HepG2 (cell line): ENCODE data around the gene FANCE. TPM values are rescaled to one million over a fixed set of nuclear protein-coding genes. Genes with fewer than 3 reads are reported as not detected.

Source experiments
- ATF4 ChIP-seq, 2 experiments: fragments of 450-650 bp in 1 of 2; sonication (generic) in 1 of 2; formaldehyde crosslinking; IDR thresholded peaks; 2 replicates each; pipeline versions ENCODE4 v1.5.0 to v1.8.0; 2020 to 2022; ENCODE audit warnings: mild to moderate bottlenecking in 1 of 2, missing genetic modification reagents in 1 of 2
- KDM4B ChIP-seq: sonication (generic); formaldehyde crosslinking; IDR thresholded peaks from 2 replicates; pipeline ENCODE4 v1.4.0; 2020; ENCODE audit warnings: missing genetic modification reagents
- MAX ChIP-seq: IDR thresholded peaks from 2 replicates; pipeline ENCODE4 v1.6.1; 2012; ENCODE audit warnings: inconsistent platforms
- MTF2 ChIP-seq: sonication (generic); formaldehyde crosslinking; IDR thresholded peaks from 2 replicates; pipeline ENCODE4 v1.5.0; 2020; ENCODE audit warnings: missing genetic modification reagents, borderline replicate concordance
- MXI1 ChIP-seq: IDR thresholded peaks from 3 replicates; pipeline ENCODE4 v1.6.1; 2012; ENCODE audit warnings: low read depth, low read length, inconsistent platforms, borderline replicate concordance
- REPIN1 ChIP-seq: sonication (generic); formaldehyde crosslinking; IDR thresholded peaks from 2 replicates; pipeline ENCODE4 v1.8.0; 2022; ENCODE audit warnings: missing genetic modification reagents, low read depth, mild to moderate bottlenecking, borderline replicate concordance
- TFE3 ChIP-seq: IDR thresholded peaks from 2 replicates; pipeline ENCODE4 v1.6.1; 2016
- ZNF441 ChIP-seq: sonication (generic); formaldehyde crosslinking; IDR thresholded peaks from 2 replicates; pipeline ENCODE4 v1.7.0; 2021; ENCODE audit warnings: missing genetic modification reagents, borderline replicate concordance
- ZNF503 ChIP-seq: sonication (generic); formaldehyde crosslinking; IDR thresholded peaks from 2 replicates; pipeline ENCODE4 v1.4.0; 2020; ENCODE audit warnings: missing genetic modification reagents
- polyA plus RNA-seq, 8 experiments: library from polyadenylated mRNA; depleted of rRNA in 3 of 8; stranded (reverse) in 7 of 8; unstranded in 1 of 8; fragments of >200 nt; fragmentation: Illumina TruSeq in 4 of 8; extraction: Trizol in 4 of 8; gene quantifications; 2 replicates each; pipeline versions ENCODE4 v1.2.1 to v1.2.3, GENCODE V29; 2011 to 2016; ENCODE audit warnings: low read depth in 4 of 8, missing spikeins in 1 of 8, mixed read lengths in 1 of 8; ENCODE audit not compliant: insufficient read depth in 1 of 8
- total RNA-seq, 5 experiments: library from RNA; depleted of rRNA; stranded (reverse); fragments of >200 nt; fragmentation: Illumina TruSeq; extraction: Trizol; gene quantifications; 2 replicates each; pipeline ENCODE4 v1.2.3, GENCODE V29; 2016; ENCODE audit warnings: low read depth in 1 of 5

The FANCE gene
- total and polyA plus RNA-seq, 2 of the 13 experiments (the other 11 are each of a cell fraction or from before 2014, with no cell fraction given), result 7.1 to 11.2 TPM

- TF ChIP-seq ZNF503 (CRISPR knock-in tag), result no peak
- TF ChIP-seq ATF4 (CRISPR knock-in tag; IDR thresholded peaks at IDR 0.05), result no peak
- TF ChIP-seq MXI1, result no peak
- no peak for TF ChIP-seq MTF2 (CRISPR knock-in tag)
- no peak for TF ChIP-seq ZNF441 (CRISPR knock-in tag)
- no peak for TF ChIP-seq KDM4B
- TF ChIP-seq REPIN1 (CRISPR knock-in tag), result 0 out of 2 replicates have a peak, but pooled peaks have one; percentile 9
- TF ChIP-seq TFE3 (CRISPR knock-in tag), result no peak
- TF ChIP-seq MAX, result no peak
- TF ChIP-seq, all 625 proteins: peak for 9
Measured at GRCh38 chr6:35473850-35474130, 21.7 kb downstream of the FANCE start (continued).
